ENCODE measurements around the gene SLC25A25.
A peak's percentile ranks its signal among the peaks of the same experiment; 100 is the strongest.

SLC25A25 gene

GRCh38 chr9:128096616-128097536 lies 28.8 kb downstream of the SLC25A25 start:
- DNase-seq (ENCODE audit: low read depth) = no peak

GRCh38 chr9:128097543-128098296 lies 29.7 kb downstream of the SLC25A25 start:
- no peak for DNase-seq (ENCODE audit: low read depth)

- DNase-seq (ENCODE audit: low read depth) = peak; percentile 94
Measured at GRCh38 chr9:128098297-128099230, 30.5 kb downstream of the SLC25A25 start.

- DNase-seq (ENCODE audit: low read depth) = no peak
Measured at GRCh38 chr9:128099231-128099931, 31.3 kb downstream of the SLC25A25 start.

GRCh38 chr9:128099932-128100491 lies 32.0 kb downstream of the SLC25A25 start:
- DNase-seq (ENCODE audit: low read depth) = no peak

GRCh38 chr9:128100581-128100980 lies 32.5 kb downstream of the SLC25A25 start:
- no peak for DNase-seq (ENCODE audit: low read depth)

- no peak for DNase-seq (ENCODE audit: low read depth)
Measured at GRCh38 chr9:128101231-128101661, 33.2 kb downstream of the SLC25A25 start.

GRCh38 chr9:128101690-128102089 lies 33.7 kb downstream of the SLC25A25 start:
- DNase-seq (ENCODE audit: low read depth) = no peak

- no peak for DNase-seq (ENCODE audit: low read depth)
Measured at GRCh38 chr9:128102196-128102595, 34.2 kb downstream of the SLC25A25 start.

- DNase-seq (ENCODE audit: low read depth) = no peak
Measured at GRCh38 chr9:128102861-128103588, 35.0 kb downstream of the SLC25A25 start.

- no peak for DNase-seq (ENCODE audit: low read depth)
Measured at GRCh38 chr9:128103589-128103962, 35.5 kb downstream of the SLC25A25 start.

GRCh38 chr9:128104171-128104618 lies 36.2 kb downstream of the SLC25A25 start:
- DNase-seq (ENCODE audit: low read depth) = peak; percentile 37

GRCh38 chr9:128105538-128106175 lies 37.6 kb downstream of the SLC25A25 start:
- DNase-seq (ENCODE audit: low read depth) = no peak

- no peak for DNase-seq (ENCODE audit: low read depth)
Measured at GRCh38 chr9:128106181-128106939, 38.3 kb downstream of the SLC25A25 start.

GRCh38 chr9:128106940-128107467 lies 39.0 kb downstream of the SLC25A25 start:
- no peak for DNase-seq (ENCODE audit: low read depth)

GRCh38 chr9:128107468-128108268 lies 39.6 kb downstream of the SLC25A25 start:
- no peak for DNase-seq (ENCODE audit: low read depth)

- DNase-seq (ENCODE audit: low read depth) = no peak
Measured at GRCh38 chr9:128108269-128109049, 40.4 kb downstream of the SLC25A25 start.
